Liver (tissue), 9 donors: ENCODE results near the gene RWDD3. TPM values are rescaled to one million over a fixed set of nuclear protein-coding genes. Genes with fewer than 3 reads are reported as not detected.

Experiments used
- DNase-seq: peaks from one replicate; pipeline ENCODE4 v3.0.0-alpha.2; 2017; ENCODE audit warnings: low spot score
- H3K27ac ChIP-seq, 2 donors: one replicate each; pipeline ENCODE4 v1.7.0; 2013; ENCODE audit warnings: inconsistent platforms in 2 of 2, low read length in 2 of 2, control low read depth in 1 of 2, low read depth in 1 of 2, mild to moderate bottlenecking in 1 of 2
- H3K27me3 ChIP-seq, 4 donors: one replicate each; pipeline versions ENCODE4 v1.6.1 to v1.7.0; 2013; ENCODE audit warnings: low read length in 3 of 4, inconsistent platforms in 1 of 4, mild to moderate bottlenecking in 1 of 4, moderate library complexity in 1 of 4; ENCODE audit not compliant: control insufficient read depth in 4 of 4, insufficient read depth in 4 of 4
- H3K36me3 ChIP-seq, 4 donors: one replicate each; pipeline versions ENCODE4 v1.6.1 to v1.7.0; 2013; ENCODE audit warnings: low read length in 3 of 4, mild to moderate bottlenecking in 3 of 4, low read depth in 1 of 4, moderate library complexity in 1 of 4; ENCODE audit not compliant: control insufficient read depth in 4 of 4, insufficient read depth in 3 of 4
- H3K4me1 ChIP-seq, 4 donors: one replicate each; pipeline versions ENCODE4 v1.6.1 to v1.7.0; 2013; ENCODE audit warnings: low read length in 3 of 4, mild to moderate bottlenecking in 3 of 4, moderate library complexity in 1 of 4; ENCODE audit not compliant: control insufficient read depth in 4 of 4, insufficient read depth in 4 of 4
- H3K4me3 ChIP-seq, 3 donors: one replicate each; pipeline versions ENCODE4 v1.6.1 to v1.7.0; 2013; ENCODE audit warnings: low read length in 3 of 3, control low read depth in 1 of 3, low read depth in 1 of 3, mild to moderate bottlenecking in 1 of 3
- H3K9ac ChIP-seq, 2 donors: one replicate each; pipeline ENCODE4 v1.7.0; 2013; ENCODE audit warnings: low read length in 2 of 2, mild to moderate bottlenecking in 2 of 2, moderate library complexity in 2 of 2, control low read depth in 1 of 2, low read depth in 1 of 2
- H3K9me3 ChIP-seq, 4 donors: one replicate each; pipeline versions ENCODE4 v1.6.1 to v1.7.0; 2013; ENCODE audit warnings: low read length in 3 of 4; ENCODE audit not compliant: control insufficient read depth in 4 of 4
- ATF3 ChIP-seq: IDR thresholded peaks from 2 replicates; pipeline ENCODE4 v1.6.1; 2016; ENCODE audit warnings: antibody characterized with exemption
- CTCF ChIP-seq: fragments of 150-350 bp; IDR thresholded peaks from 2 replicates; pipeline ENCODE4 v1.5.1; 2017; ENCODE audit warnings: improper control_type of control experiment, low read depth, low read length; ENCODE audit not compliant: missing input control
- EGR1 ChIP-seq, 2 donors: IDR thresholded peaks; 2 replicates each; pipeline ENCODE4 v1.6.1; 2016 to 2018; ENCODE audit warnings: antibody characterized with exemption in 2 of 2, low read depth in 2 of 2
- FOXA1 ChIP-seq: IDR thresholded peaks from 2 replicates; pipeline ENCODE4 v1.6.1; 2016; ENCODE audit warnings: antibody characterized with exemption
- FOXA2 ChIP-seq: IDR thresholded peaks from 2 replicates; pipeline ENCODE4 v1.6.1; 2016; ENCODE audit warnings: antibody characterized with exemption
- GABPA ChIP-seq, 2 donors: IDR thresholded peaks in 1 of 2; conservative IDR thresholded peaks in 1 of 2; 2 replicates each; pipeline ENCODE4 v1.6.1; 2016; ENCODE audit warnings: antibody characterized with exemption in 2 of 2, mild to moderate bottlenecking in 1 of 2, moderate library complexity in 1 of 2
- HNF4A ChIP-seq, 2 donors: conservative IDR thresholded peaks; 2 replicates each; pipeline ENCODE4 v1.6.1; 2016; ENCODE audit warnings: antibody characterized with exemption in 2 of 2, mild to moderate bottlenecking in 2 of 2
- HNF4G ChIP-seq: IDR thresholded peaks from 2 replicates; pipeline ENCODE4 v1.6.1; 2016; ENCODE audit warnings: antibody characterized with exemption
- JUND ChIP-seq, 2 donors: IDR thresholded peaks; 2 replicates each; pipeline ENCODE4 v1.6.1; 2016; ENCODE audit warnings: antibody characterized with exemption in 2 of 2
- MAX ChIP-seq: IDR thresholded peaks from 2 replicates; pipeline ENCODE4 v1.6.1; 2016; ENCODE audit warnings: antibody characterized with exemption
- NR2F2 ChIP-seq: IDR thresholded peaks from 2 replicates; pipeline ENCODE4 v1.6.1; 2016; ENCODE audit warnings: antibody characterized with exemption
- RAD21 ChIP-seq, 2 donors: IDR thresholded peaks; 2 replicates each; pipeline ENCODE4 v1.6.1; 2016; ENCODE audit warnings: antibody characterized with exemption in 2 of 2, mild to moderate bottlenecking in 2 of 2
- REST ChIP-seq: IDR thresholded peaks from 2 replicates; pipeline ENCODE4 v1.6.1; 2016; ENCODE audit warnings: antibody characterized with exemption, mild to moderate bottlenecking
- RXRA ChIP-seq, 2 donors: IDR thresholded peaks; 2 replicates each; pipeline ENCODE4 v1.6.1; 2017 to 2018; ENCODE audit warnings: antibody characterized with exemption in 2 of 2, mild to moderate bottlenecking in 1 of 2
- SP1 ChIP-seq: IDR thresholded peaks from 2 replicates; pipeline ENCODE4 v1.6.1; 2018; ENCODE audit warnings: antibody characterized with exemption, mild to moderate bottlenecking
- TAF1 ChIP-seq: conservative IDR thresholded peaks from 2 replicates; pipeline ENCODE4 v1.6.1; 2016; ENCODE audit warnings: antibody characterized with exemption, mild to moderate bottlenecking
- YY1 ChIP-seq: IDR thresholded peaks from 2 replicates; pipeline ENCODE4 v1.6.1; 2016; ENCODE audit warnings: antibody characterized with exemption, mild to moderate bottlenecking
- ZBTB33 ChIP-seq: IDR thresholded peaks from 2 replicates; pipeline ENCODE4 v1.6.1; 2016; ENCODE audit warnings: antibody characterized with exemption
- WGBS: extraction: QIAGEN DNeasy Blood & Tissue Kit; methylation state at CpG from one replicate; pipeline ENCODE4 v1.1.7; 2013; 5-methylcytosine and 5-hydroxymethylcytosine counted together
- polyA plus RNA-seq, 2 donors: library from polyadenylated mRNA; stranded (reverse) in 1 of 2; unstranded in 1 of 2; fragments of 200-250 nt in 1 of 2; fragments of >200 nt in 1 of 2; fragmentation: Nextera tagmentation in 1 of 2; extraction: Ambion mirVana in 1 of 2; gene quantifications; one replicate each; pipeline versions ENCODE4 v1.2.1 to v1.2.3, GENCODE V29; 2013 to 2015
- total RNA-seq, 2 donors: library from RNA; depleted of rRNA; stranded (reverse); fragments of >200 nt; gene quantifications; one replicate each; pipeline ENCODE4 v1.2.3, GENCODE V29; 2014
- donor health status: healthy.
- donor health status: healthy.
- donor health status: healthy.
- donor health status: healthy.
- donor health status: healthy.

Gene RWDD3
- total RNA-seq (1 to 10 TPM; 7.0 to 7.1 TPM), polyA plus RNA-seq (10 to 100 TPM in 1 of 2 donors, 1 to 10 TPM in 1; 5.8 to 11.1 TPM)

GRCh38 chr1:95233737-95234500 lies at the start of gene RWDD3:
Gene RWDD3 (plus strand): TSS chr1:95234210. CDS start chr1:95234231, 21 bp downstream.
- no peak for TF ChIP-seq TAF1
- TF ChIP-seq ZBTB33: no peak
- no peak for TF ChIP-seq ATF3
- TF ChIP-seq RAD21 (IDR thresholded peaks at IDR 0.05): peak; percentile 65 to 74
- no peak for TF ChIP-seq FOXA2
- peak; percentile 93 for TF ChIP-seq CTCF
- no peak for TF ChIP-seq HNF4A (conservative IDR thresholded peaks at IDR 0.05)
- TF ChIP-seq GABPA (IDR thresholded peaks at IDR 0.05 in 1 of 2, conservative IDR thresholded peaks at IDR 0.05 in 1 of 2): no peak
- TF ChIP-seq MAX: no peak
- no peak for TF ChIP-seq FOXA1
- no peak for TF ChIP-seq HNF4G
- TF ChIP-seq YY1: peak; percentile 83
- TF ChIP-seq RXRA (IDR thresholded peaks at IDR 0.05): no peak
- TF ChIP-seq NR2F2: no peak
- TF ChIP-seq SP1: no peak
- TF ChIP-seq EGR1 (IDR thresholded peaks at IDR 0.05; ENCODE audit: low read depth in 2 of 2): peak in 1 of 2 donors; percentile 14
- TF ChIP-seq REST: peak; percentile 7
- no peak for TF ChIP-seq JUND (IDR thresholded peaks at IDR 0.05)
- Histone ChIP-seq H3K4me1 (peaks cover 7 to 20% (median 12%) of the 10 kb centered on the region in 4 donors), H3K27ac (peak within 1 kb of the TSS; percentile 51 to 92), H3K9ac (peak within 1 kb of the TSS; percentile 69 to 72), H3K9me3 (no peaks in the 10 kb centered on the region), H3K36me3 (no peaks in the 10 kb centered on the region), H3K4me3 (peak within 1 kb of the TSS; percentile 82 to 96 (median 82)), H3K27me3 (no peaks in the 10 kb centered on the region)
- under 1% methylated on average over 70 of the region's 71 CpGs for WGBS
- DNase-seq: peak; percentile 97
